Prostate gland (tissue), 2 donors: ENCODE measurements around the gene SMIM5.
"Not testable (repeated sequence)": the region's sequence is repeated elsewhere in the genome, so short reads cannot be mapped to it uniquely, and the experiment has no call there.

Source experiments
- CTCF ChIP-seq, 4 experiments: fragments of 200-600 bp in 2 of 4; fragments of 450-650 bp in 2 of 4; sonication (generic) in 2 of 4; IDR thresholded peaks; 1 replicate in 3 of 4; 2 replicates in 1 of 4; pipeline ENCODE4 v1.5.1; 2016 to 2019; ENCODE audit warnings: antibody characterized with exemption in 4 of 4, mild to moderate bottlenecking in 2 of 4, moderate library complexity in 2 of 4
- POLR2A ChIP-seq: fragments of 450-650 bp; IDR thresholded peaks from one replicate; pipeline ENCODE4 v1.6.1; 2016; ENCODE audit warnings: antibody characterized with exemption, mild to moderate bottlenecking
- POLR2AphosphoS5 ChIP-seq: sonication (generic); formaldehyde crosslinking; IDR thresholded peaks from one replicate; pipeline ENCODE4 v1.6.1; 2017; ENCODE audit warnings: antibody characterized with exemption

GRCh38 chr17:75638039-75638438, 4.8 kb downstream of the SMIM5 start:
- not testable (repeated sequence) for TF ChIP-seq CTCF (IDR thresholded peaks at IDR 0.05); POLR2A; POLR2AphosphoS5
